ENCODE measurements around the gene PRMT3. TPM values are rescaled to one million over a fixed set of nuclear protein-coding genes. Genes with fewer than 3 reads are reported as not detected.
"Not testable (repeated sequence)": the region's sequence is repeated elsewhere in the genome, so short reads cannot be mapped to it uniquely, and the experiment has no call there.

The PRMT3 gene
- total and polyA plus RNA-seq, 10 donors: 6.9 to 20.7 (median 13.8) TPM

DNA sequence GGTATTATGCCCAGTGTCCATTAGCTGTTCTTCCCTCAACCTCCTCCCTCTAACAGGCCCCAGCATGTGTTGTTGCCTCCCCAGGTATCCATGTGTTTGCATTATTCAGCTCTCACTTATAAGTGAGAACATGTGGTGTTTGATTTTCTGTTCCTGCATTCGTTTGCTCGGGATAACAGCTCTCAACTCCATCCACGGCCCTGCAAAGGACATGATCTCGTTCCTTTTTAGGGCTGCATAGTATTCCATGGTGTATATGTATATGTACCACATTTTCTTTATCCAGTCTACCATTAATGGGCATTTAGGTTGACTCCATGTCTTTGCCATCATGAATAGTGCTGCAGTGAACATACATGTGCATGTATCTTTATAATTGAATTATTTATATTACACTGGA is 82.8 kb downstream of the PRMT3 start:
- Histone ChIP-seq H3K4me3 (no peak overlapping the region), H3K27ac (no peak overlapping the region), H3K4me1 (peaks cover 0 to 15% (median 9%) of the 10 kb centered on the region in 6 donors), H3K27me3 (replicated peaks in 1 of 7) (no peaks in the 10 kb centered on the region), H3K36me3 (peaks cover 0 to 50% (median 3%) of the 10 kb centered on the region in 6 donors), H3K9me3 (peaks cover 0 to 6% (median 5%) of the 10 kb centered on the region in 8 donors)
- intact Hi-C loops (cut with DNase I; ENCODE audit: low total_unique reads): no loop called here
- 91 to 99% (median 97%) methylated on average over 4 of the region's 4 CpGs for WGBS, 5 donors
- TF ChIP-seq POLR2A (IDR thresholded peaks at IDR 0.05) (no peak), POLR2AphosphoS5 (IDR thresholded peaks at IDR 0.05) (no peak)
- TF ChIP-seq, protein P1, sequence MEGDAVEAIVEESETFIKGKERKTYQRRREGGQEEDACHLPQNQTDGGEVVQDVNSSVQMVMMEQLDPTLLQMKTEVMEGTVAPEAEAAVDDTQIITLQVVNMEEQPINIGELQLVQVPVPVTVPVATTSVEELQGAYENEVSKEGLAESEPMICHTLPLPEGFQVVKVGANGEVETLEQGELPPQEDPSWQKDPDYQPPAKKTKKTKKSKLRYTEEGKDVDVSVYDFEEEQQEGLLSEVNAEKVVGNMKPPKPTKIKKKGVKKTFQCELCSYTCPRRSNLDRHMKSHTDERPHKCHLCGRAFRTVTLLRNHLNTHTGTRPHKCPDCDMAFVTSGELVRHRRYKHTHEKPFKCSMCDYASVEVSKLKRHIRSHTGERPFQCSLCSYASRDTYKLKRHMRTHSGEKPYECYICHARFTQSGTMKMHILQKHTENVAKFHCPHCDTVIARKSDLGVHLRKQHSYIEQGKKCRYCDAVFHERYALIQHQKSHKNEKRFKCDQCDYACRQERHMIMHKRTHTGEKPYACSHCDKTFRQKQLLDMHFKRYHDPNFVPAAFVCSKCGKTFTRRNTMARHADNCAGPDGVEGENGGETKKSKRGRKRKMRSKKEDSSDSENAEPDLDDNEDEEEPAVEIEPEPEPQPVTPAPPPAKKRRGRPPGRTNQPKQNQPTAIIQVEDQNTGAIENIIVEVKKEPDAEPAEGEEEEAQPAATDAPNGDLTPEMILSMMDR (IDR thresholded peaks at IDR 0.05 in 8 of 11, conservative IDR thresholded peaks at IDR 0.05 in 3 of 11): no peak
- DNase-seq: no peak

DNA sequence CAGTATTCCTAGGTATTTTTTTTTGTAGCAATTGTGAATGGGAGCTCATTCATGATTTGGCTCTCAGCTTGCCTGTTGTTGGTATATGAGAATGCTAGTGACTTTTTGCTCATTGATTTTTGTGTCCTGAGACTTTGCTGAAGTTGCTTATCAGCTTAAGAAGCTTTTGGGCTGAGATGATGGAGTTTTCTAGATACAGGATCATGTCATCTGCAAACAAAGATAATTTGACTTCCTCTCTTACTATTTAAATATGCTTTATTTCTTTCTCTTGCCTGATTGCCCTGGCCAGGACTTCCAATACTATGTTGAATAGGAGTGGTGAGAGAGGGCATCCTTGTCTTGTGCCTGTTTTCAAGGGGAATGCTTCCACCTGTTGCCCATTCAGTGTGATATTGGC is 84.4 kb downstream of the PRMT3 start:
- H3K27me3 ChIP-seq (replicated peaks in 1 of 7); DNase-seq; H3K4me3 ChIP-seq; H3K9me3 ChIP-seq; intact Hi-C loops (cut with DNase I; ENCODE audit: low total_unique reads); H3K27ac ChIP-seq: not testable (repeated sequence)
- Histone ChIP-seq H3K36me3 (peaks cover 0 to 49% (median 3%) of the 10 kb centered on the region in 6 donors), H3K4me1 (peaks cover 0 to 19% (median 9%) of the 10 kb centered on the region in 6 donors)

DNA sequence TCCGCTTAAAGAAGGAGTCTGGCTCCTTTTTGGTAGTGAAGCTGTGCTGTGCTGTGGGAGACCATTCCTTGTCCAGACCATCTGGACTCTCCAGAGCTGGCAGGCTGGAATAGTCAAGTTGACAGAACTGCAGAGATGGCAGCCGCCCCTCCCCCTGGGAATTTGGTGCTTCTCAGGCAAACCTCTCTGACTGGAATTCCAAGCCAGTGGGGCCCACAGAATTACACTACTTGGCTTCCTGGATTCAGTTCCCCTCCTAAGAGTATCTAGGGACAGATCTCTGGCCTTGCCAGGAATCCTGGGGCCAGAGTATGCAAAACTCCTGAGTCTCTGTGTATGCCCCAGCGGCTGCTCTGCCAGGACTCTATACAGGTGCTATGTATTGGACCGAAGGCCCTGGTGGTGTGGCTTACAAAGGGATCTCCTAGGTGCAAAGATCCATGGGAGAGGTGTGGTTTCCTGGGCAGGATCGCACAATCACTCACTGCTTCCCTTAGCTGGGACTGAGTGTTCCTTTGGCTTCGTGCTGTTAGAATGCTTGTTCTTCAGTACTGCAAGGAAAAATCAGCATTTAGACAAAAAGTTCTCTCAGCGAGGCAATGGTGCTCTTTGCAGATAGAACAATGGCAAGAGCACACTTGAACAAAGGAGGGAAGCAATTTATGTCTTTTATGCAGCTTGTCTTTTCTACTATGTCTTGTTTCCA is 86.8 kb downstream of the PRMT3 start:
- peak overlapping the region in 2 of 8 donors; percentile 2 to 9 for H3K27ac ChIP-seq
- H3K4me3 ChIP-seq: no peak overlapping the region
- H3K9me3 ChIP-seq: peaks cover 0 to 6% (median 5%) of the 10 kb centered on the region in 8 donors
- H3K4me1 ChIP-seq: peaks cover 0 to 19% (median 9%) of the 10 kb centered on the region in 6 donors
- H3K27me3 ChIP-seq (replicated peaks in 1 of 7): no peaks in the 10 kb centered on the region
- TF ChIP-seq, protein P1 (IDR thresholded peaks at IDR 0.05 in 8 of 11, conservative IDR thresholded peaks at IDR 0.05 in 3 of 11): no peak
- TF ChIP-seq POLR2A (IDR thresholded peaks at IDR 0.05): no peak
- intact Hi-C loops (cut with DNase I; ENCODE audit: low total_unique reads): no loop called here
- H3K36me3 ChIP-seq: peaks cover 0 to 36% (median 3%) of the 10 kb centered on the region in 6 donors
- DNase-seq: no peak
- WGBS, 5 donors: 74 to 93% (median 77%) methylated on average over 6 to 7 of the region's 7 CpGs

DNA sequence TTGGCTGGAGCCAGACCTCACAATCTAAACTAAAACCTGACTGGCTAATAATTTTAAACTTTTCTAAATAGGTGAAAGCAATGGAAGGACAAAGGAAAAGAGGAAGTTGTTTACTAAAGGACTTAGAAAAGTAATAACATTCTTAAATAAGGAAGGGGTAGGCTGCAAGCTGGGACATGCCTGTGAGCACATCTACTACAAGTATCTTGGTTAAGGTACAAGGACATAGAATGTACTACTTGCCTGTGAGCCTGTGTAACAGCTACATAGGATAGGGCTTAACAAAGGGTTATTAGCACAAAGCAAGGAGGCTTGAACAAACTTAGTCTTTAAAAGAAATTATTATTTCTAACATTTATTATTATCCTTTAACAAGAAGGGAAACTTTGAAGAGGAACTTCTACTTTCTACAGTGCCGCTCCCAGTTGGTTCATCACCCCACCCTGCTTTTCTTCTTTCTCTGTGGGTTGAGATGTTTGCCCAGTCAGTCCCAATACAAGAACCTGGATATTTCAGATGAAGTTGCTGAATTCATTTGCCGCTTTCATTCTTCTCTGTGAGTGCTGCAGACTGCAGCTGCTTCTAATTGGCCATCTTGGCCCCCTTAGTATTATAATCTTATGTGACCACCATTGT is 87.5 kb downstream of the PRMT3 start:
- TF ChIP-seq, protein P1 (IDR thresholded peaks at IDR 0.05 in 8 of 11, conservative IDR thresholded peaks at IDR 0.05 in 3 of 11): no peak
- TF ChIP-seq POLR2A (IDR thresholded peaks at IDR 0.05) (no peak), POLR2AphosphoS5 (IDR thresholded peaks at IDR 0.05) (no peak)
- intact Hi-C loops (cut with DNase I; ENCODE audit: low total_unique reads): no loop called here
- no peaks in the 10 kb centered on the region for H3K27me3 ChIP-seq (replicated peaks in 1 of 7)
- WGBS, 5 donors: 78 to 86% (median 82%) methylated on average over 2 of the region's 2 CpGs
- H3K4me1 ChIP-seq: peaks cover 0 to 19% (median 9%) of the 10 kb centered on the region in 6 donors
- H3K9me3 ChIP-seq: peaks cover 0 to 6% (median 5%) of the 10 kb centered on the region in 8 donors
- no peak for DNase-seq
- H3K4me3 ChIP-seq: no peak overlapping the region
- H3K27ac ChIP-seq: peak overlapping the region in 2 of 8 donors; percentile 2 to 9
- H3K36me3 ChIP-seq: peaks cover 0 to 35% (median 3%) of the 10 kb centered on the region in 6 donors

All from spleen (tissue), 11 donors.